ENCODE results near the gene L3MBTL2. TPM values are rescaled to one million over a fixed set of nuclear protein-coding genes. Genes with fewer than 3 reads are reported as not detected.

L3MBTL2 gene
- total and polyA plus RNA-seq, 2 of the 13 experiments (the other 11 are each of a cell fraction or from before 2014, with no cell fraction given) = 13.8 to 33.7 TPM

GRCh38 chr22:41175546-41175945, 29.6 kb upstream of the L3MBTL2 start:
- H3K9me3 ChIP-seq (ENCODE audit: low read length) = no peaks in the 10 kb centered on the region
- H3K36me3 ChIP-seq (replicated peaks in 1 of 2; ENCODE audit: control insufficient read depth in 1 of 2, insufficient read depth in 2 of 2, low read length in 2 of 2) = peaks cover 38 to 77% of the 10 kb centered on the region in 2 experiments
- 97% methylated on average over 2 of the region's 2 CpGs for whole genome bisulfite sequencing (ENCODE audit: low lambda C conversion rate)
- in situ Hi-C loops (cut with HindIII; ENCODE audit: extremely low pct_ligation_motif_present, low pct_unique_long_range_greater_than_20kb) = no loop called here
- no peak overlapping the region for H3K4me2 ChIP-seq (ENCODE audit: low read depth, low read length)
- no peak for TF ChIP-seq ZMYM4 (CRISPR knock-in tag; IDR thresholded peaks at IDR 0.05)
- no peak for TF ChIP-seq ZNF232 (CRISPR knock-in tag; IDR thresholded peaks at IDR 0.05; ENCODE audit: borderline replicate concordance)
- TF ChIP-seq ZNF382 (CRISPR knock-in tag; IDR thresholded peaks at IDR 0.05; ENCODE audit: borderline replicate concordance) = no peak
- no peak for TF ChIP-seq MIXL1 (CRISPR knock-in tag; IDR thresholded peaks at IDR 0.05)
- TF ChIP-seq LRRFIP1 (CRISPR knock-in tag; conservative IDR thresholded peaks at IDR 0.05) = no peak
- BruUV-seq (replicated peaks) = no TSS peak
- H4K20me1 ChIP-seq (ENCODE audit: insufficient read depth, low read length) = no peaks in the 10 kb centered on the region
- no peak overlapping the region for H2AFZ ChIP-seq (ENCODE audit: low read length)
- ChIA-PET CTCF (ENCODE audit: low intra/inter-chr PET ratio, low total read pairs) (no interaction called here), POLR2A (no interaction called here)
- no peaks in the 10 kb centered on the region for H3K79me2 ChIP-seq (ENCODE audit: insufficient read depth, low read length)
- H3K4me1 ChIP-seq (ENCODE audit: insufficient read depth, low read length) = no peaks in the 10 kb centered on the region
- H3K4me3 ChIP-seq (replicated peaks in 1 of 3; ENCODE audit: insufficient read depth in 1 of 3, low read depth in 2 of 3, low read length in 3 of 3) = no peak overlapping the region
- FAIRE-seq (no peak), DNase-seq (ENCODE audit: low spot score) (no peak), ATAC-seq (no peak)
- intact Hi-C loops (cut with micrococcal nuclease; ENCODE audit: unreplicated experiment) = no loop called here
- H3K27me3 ChIP-seq (ENCODE audit: control insufficient read depth in 1 of 2, insufficient read depth in 2 of 2, low read length in 2 of 2) = no peaks in the 10 kb centered on the region
- H3K9ac ChIP-seq (ENCODE audit: insufficient read depth, low read depth, low read length) = no peak overlapping the region
- no peak overlapping the region for H3K27ac ChIP-seq (ENCODE audit: extremely low read length, insufficient read depth, low read length)

GRCh38 chr22:41177040-41177621, 28.0 kb upstream of the L3MBTL2 start:
- Histone ChIP-seq H3K4me2 (ENCODE audit: low read depth, low read length) (no peak overlapping the region), H3K4me1 (ENCODE audit: insufficient read depth, low read length) (no peaks in the 10 kb centered on the region), H4K20me1 (ENCODE audit: insufficient read depth, low read length) (no peaks in the 10 kb centered on the region), H3K9ac (ENCODE audit: insufficient read depth, low read depth, low read length) (no peak overlapping the region), H3K9me3 (ENCODE audit: low read length) (no peaks in the 10 kb centered on the region), H3K27me3 (ENCODE audit: control insufficient read depth in 1 of 2, insufficient read depth in 2 of 2, low read length in 2 of 2) (no peaks in the 10 kb centered on the region), H3K79me2 (ENCODE audit: insufficient read depth, low read length) (no peaks in the 10 kb centered on the region), H3K27ac (ENCODE audit: extremely low read length, insufficient read depth, low read length) (no peak overlapping the region), H2AFZ (ENCODE audit: low read length) (no peak overlapping the region), H3K4me3 (replicated peaks in 1 of 3; ENCODE audit: insufficient read depth in 1 of 3, low read depth in 2 of 3, low read length in 3 of 3) (no peak overlapping the region), H3K36me3 (replicated peaks in 1 of 2; ENCODE audit: control insufficient read depth in 1 of 2, insufficient read depth in 2 of 2, low read length in 2 of 2) (peaks cover 34 to 68% of the 10 kb centered on the region in 2 experiments)
- ChIA-PET POLR2A (no interaction called here), CTCF (ENCODE audit: low intra/inter-chr PET ratio, low total read pairs) (no interaction called here)
- intact Hi-C loops (cut with micrococcal nuclease; ENCODE audit: unreplicated experiment) (no loop called here), in situ Hi-C loops (cut with HindIII; ENCODE audit: extremely low pct_ligation_motif_present, low pct_unique_long_range_greater_than_20kb) (no loop called here)
- ATAC-seq = peak; percentile 9; the same call in 1 of the 3 replicates
- TF ChIP-seq AGO2 (optimal IDR thresholded peaks at IDR 0.05; ENCODE audit: low read depth, low read length) (peak; percentile 62), TIGD3 (CRISPR knock-in tag; IDR thresholded peaks at IDR 0.05; ENCODE audit: borderline replicate concordance) (no peak), ZC3H13 (CRISPR knock-in tag; IDR thresholded peaks at IDR 0.05) (0 out of 2 replicates have a peak, but pooled peaks have one; percentile 25), POLR2A (IDR thresholded peaks at IDR 0.05; ENCODE audit: insufficient read depth in 1 of 2, low read depth in 2 of 2, low read length in 2 of 2) (0 out of 4 replicates have a peak, but pooled peaks of 1 of the 2 experiments have one; percentile 11)
- DNase-seq (ENCODE audit: low spot score) = no peak
- TSS peak; percentile 15 for BruUV-seq (replicated peaks)
- 95% methylated on average over 8 of the region's 15 CpGs for WGBS (ENCODE audit: low lambda C conversion rate)
- FAIRE-seq = no peak
